HG03066 (cell line): ENCODE measurements around the gene SUSD1.

Source experiments
- ATAC-seq: cut with Tn5 transposase; IDR thresholded peaks from one replicate; pipeline ENCODE4 v1.9.1; 2021; ENCODE audit warnings: low read depth; ENCODE audit not compliant: unreplicated experiment

The SUSD1 gene

DNA sequence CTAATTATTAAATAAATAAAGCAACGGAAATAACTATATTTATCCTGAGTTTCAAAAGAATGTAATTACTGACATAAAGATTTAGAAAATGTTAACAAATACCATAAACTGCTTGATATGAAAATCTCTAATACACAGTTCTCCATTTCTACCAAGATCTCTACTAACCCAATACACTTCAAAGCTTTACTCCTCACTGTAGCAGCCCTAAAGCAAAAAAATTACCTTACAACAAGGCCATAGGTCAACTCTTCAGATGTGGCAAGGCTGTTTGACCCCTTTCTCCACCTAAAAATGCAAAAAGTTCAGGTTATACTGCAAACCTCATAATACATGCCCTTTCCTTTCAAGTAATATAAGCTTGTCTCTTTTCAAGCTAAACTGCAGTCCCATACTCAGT is 181.8 kb downstream of the SUSD1 start:
- no peak for ATAC-seq

DNA sequence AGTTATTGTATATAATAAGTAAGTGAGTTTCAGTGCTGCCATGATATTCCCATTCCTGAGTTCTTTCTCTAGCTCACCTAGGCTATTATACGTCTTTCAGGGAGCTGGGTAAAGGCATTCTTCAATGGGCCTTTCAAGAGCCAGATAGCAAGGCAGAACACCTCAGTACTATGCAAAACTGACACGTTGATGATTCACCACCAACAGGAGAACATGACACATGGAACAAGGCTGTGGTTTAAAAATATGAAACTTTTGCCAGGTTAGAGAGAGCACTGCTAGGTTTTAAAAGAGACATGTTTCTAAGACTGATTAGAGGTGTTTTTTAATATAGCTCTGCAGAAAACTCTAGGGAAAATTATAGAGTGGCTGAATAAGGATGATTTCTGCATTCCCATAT is 182.6 kb downstream of the SUSD1 start:
- ATAC-seq, result peak; percentile 88

DNA sequence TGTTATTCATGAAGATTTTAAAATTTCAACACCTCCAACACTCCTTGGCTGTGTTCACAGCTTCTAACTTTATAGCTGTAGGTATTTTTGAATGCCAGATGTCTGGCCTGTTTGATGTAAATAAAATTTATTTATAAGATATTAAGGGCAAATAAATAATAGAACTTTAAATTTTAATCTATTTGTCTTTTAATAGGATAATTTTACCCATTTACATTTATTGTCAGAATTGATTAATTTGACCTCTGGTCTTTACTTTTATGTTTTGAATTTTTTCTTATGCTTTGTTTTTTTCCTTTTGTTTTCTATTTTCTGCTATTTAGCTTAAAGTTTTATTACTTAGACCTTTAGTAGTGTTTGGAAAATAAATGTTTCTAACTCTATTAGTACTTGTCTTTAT is 183.9 kb downstream of the SUSD1 start:
- no peak for ATAC-seq
